Stimulated activated CD4-positive, alpha-beta T cell treated with anti-CD3 and anti-CD28 coated beads, Interleukin-2, amount 100 ng/mL, for 48 hours (primary cell): ENCODE data around the gene MS4A4A.

ENCODE experiments used
- DNase-seq, 2 donors: peaks; one replicate each; pipeline ENCODE4 v3.0.0-alpha.2; 2020

MS4A4A gene

DNA sequence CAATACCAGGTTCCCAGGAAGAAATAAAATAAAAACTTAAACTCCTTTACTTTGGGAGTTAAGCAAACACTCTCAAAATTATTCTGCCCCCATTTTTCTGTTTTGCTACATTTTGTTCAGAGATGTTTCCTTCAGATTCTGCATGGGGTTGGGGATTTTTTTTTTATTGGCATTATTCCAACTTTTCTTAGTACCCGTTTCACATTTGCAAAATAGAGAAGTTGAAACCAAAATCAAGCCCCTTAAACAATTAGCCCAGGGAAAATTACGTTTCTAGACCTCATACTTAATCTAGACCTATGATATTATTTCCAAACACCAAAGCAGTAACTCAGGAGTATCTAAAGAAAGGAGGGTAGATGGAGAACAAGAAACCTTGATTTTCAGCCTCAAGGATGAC lies 77.3 kb downstream of the MS4A4A start:
- no peak for DNase-seq
